Stomach smooth muscle (tissue), 2 donors: ENCODE results near the gene FOXK1.

ENCODE experiments used
- H3K27ac ChIP-seq: one replicate; pipeline ENCODE4 v1.7.0; 2013; ENCODE audit warnings: mild to moderate bottlenecking, low read length, inconsistent platforms
- H3K27me3 ChIP-seq, 2 donors: one replicate each; pipeline ENCODE4 v1.7.0; 2013; ENCODE audit warnings: low read length in 2 of 2; ENCODE audit not compliant: insufficient read depth in 2 of 2, control insufficient read depth in 1 of 2
- H3K36me3 ChIP-seq, 2 donors: one replicate each; pipeline ENCODE4 v1.7.0; 2013; ENCODE audit warnings: low read length in 2 of 2; ENCODE audit not compliant: control insufficient read depth in 2 of 2, insufficient read depth in 2 of 2
- H3K4me1 ChIP-seq: one replicate; pipeline ENCODE4 v1.7.0; 2013; ENCODE audit warnings: low read length; ENCODE audit not compliant: control insufficient read depth, insufficient read depth
- H3K4me3 ChIP-seq, 2 donors: one replicate each; pipeline ENCODE4 v1.7.0; 2013; ENCODE audit warnings: low read length in 2 of 2
- H3K9ac ChIP-seq, 2 donors: one replicate each; pipeline ENCODE4 v1.7.0; 2013; ENCODE audit warnings: low read length in 2 of 2, mild to moderate bottlenecking in 1 of 2
- H3K9me3 ChIP-seq, 2 donors: one replicate each; pipeline ENCODE4 v1.7.0; 2013; ENCODE audit warnings: low read length in 2 of 2; ENCODE audit not compliant: control insufficient read depth in 2 of 2
- donor health status: healthy.
- donor health status: Pancreatic carcinoma.

FOXK1 gene

GRCh38 chr7:4725014-4725849, 43.1 kb downstream of the FOXK1 start:
- peak overlapping the region; percentile 71 to 90 for H3K9ac ChIP-seq
- H3K4me3 ChIP-seq: peak overlapping the region; percentile 45 to 78
- no peaks in the 10 kb centered on the region for H3K9me3 ChIP-seq
- peak overlapping the region; percentile 98 for H3K27ac ChIP-seq
- H3K4me1 ChIP-seq: peaks cover 72% of the 10 kb centered on the region
- H3K27me3 ChIP-seq: no peaks in the 10 kb centered on the region
- H3K36me3 ChIP-seq: peaks cover 2 to 6% of the 10 kb centered on the region in 2 donors

DNA sequence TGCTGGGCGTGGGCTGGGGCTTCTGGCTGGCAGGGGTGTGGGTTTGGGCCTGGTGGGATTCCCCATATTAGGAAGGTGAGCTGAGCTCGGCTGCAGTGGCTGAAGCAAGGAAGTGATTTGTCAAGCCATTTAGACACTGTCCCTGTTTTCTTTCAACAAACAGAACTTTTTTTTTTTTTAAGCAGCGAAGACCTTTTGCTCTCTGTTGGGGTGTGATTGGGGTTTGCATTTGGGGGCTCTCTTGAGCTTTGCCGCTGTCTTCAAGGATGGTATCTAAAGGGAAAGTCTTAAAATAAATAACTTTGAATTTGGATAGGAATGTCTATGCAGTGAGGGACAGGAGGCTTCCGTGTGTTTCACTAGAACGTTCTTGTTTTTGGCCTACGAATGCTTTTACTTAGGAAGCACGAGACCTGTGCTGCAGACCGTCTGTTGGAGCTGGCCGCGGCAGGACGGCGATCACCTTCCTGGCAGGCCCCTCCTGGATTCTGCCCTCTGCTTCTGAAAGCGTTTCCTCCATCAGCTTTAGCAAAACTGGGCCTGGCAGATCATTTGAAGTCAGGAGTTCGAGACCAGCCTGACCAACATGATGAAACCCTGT, 43.9 kb downstream of the FOXK1 start:
- Histone ChIP-seq H3K9me3 (no peaks in the 10 kb centered on the region), H3K27ac (peak overlapping the region; percentile 98), H3K9ac (peak overlapping the region; percentile 71 to 90), H3K27me3 (no peaks in the 10 kb centered on the region), H3K36me3 (peaks cover 2 to 6% of the 10 kb centered on the region in 2 donors), H3K4me3 (peak overlapping the region; percentile 45 to 78), H3K4me1 (peaks cover 74% of the 10 kb centered on the region)

DNA sequence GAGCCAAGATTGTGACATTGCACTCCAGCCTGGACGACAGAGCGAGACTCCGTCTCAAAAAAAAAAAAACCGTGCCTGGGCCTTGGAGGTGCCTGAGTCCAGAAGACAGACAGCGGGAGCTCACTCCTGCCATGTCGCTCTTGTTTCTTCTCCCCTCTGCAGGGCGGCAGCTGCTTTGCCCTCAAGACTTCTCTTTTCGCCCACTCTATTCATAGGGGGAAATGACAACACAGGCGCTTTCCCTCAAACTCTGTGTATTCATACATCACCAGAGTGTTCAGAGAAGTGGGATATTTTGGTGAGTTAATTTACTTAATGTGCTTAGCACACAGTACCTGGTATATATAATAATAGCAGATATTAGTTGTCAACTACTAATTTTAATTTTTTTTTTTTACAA, 44.5 kb downstream of the FOXK1 start:
- peak overlapping the region; percentile 98 for H3K27ac ChIP-seq
- H3K4me3 ChIP-seq: peak overlapping the region in 1 of 2 donors; percentile 78
- no peaks in the 10 kb centered on the region for H3K27me3 ChIP-seq
- peak overlapping the region in 1 of 2 donors; percentile 71 for H3K9ac ChIP-seq
- H3K36me3 ChIP-seq: peaks cover 2 to 6% of the 10 kb centered on the region in 2 donors
- H3K9me3 ChIP-seq: no peaks in the 10 kb centered on the region
- H3K4me1 ChIP-seq: peaks cover 72% of the 10 kb centered on the region

- Histone ChIP-seq H3K27me3 (no peaks in the 10 kb centered on the region), H3K9ac (peak overlapping the region in 1 of 2 donors; percentile 29), H3K27ac (peak overlapping the region; percentile 70), H3K4me1 (peaks cover 67% of the 10 kb centered on the region), H3K4me3 (no peak overlapping the region), H3K36me3 (peaks cover 0 to 3% of the 10 kb centered on the region in 2 donors), H3K9me3 (no peaks in the 10 kb centered on the region)
Measured at GRCh38 chr7:4727914-4728705, 46.0 kb downstream of the FOXK1 start.

DNA sequence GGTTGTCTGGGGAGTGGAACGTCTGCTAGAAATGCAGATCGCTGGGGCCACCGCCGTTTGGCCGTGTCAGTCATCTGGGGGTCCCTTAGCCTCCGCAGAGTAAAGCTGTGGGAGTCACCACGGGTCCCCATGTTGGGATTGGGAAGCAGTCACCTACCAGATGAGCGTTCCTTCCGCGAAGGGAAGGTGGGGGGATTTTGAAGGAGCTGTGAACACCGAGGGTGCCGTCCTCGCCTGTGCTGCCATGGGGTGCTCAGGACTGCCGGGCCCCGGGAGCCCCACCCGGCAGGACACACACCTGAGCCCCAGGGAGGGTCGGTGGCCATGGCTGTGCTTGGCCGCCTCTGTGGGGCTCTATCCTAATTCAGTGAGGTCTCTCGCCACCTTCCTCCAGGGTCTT, 47.2 kb downstream of the FOXK1 start:
- Histone ChIP-seq H3K9ac (no peak overlapping the region), H3K4me3 (no peak overlapping the region), H3K9me3 (no peaks in the 10 kb centered on the region), H3K27ac (peak overlapping the region; percentile 70), H3K4me1 (peaks cover 55% of the 10 kb centered on the region), H3K27me3 (no peaks in the 10 kb centered on the region), H3K36me3 (peaks cover 5 to 6% of the 10 kb centered on the region in 2 donors)

- Histone ChIP-seq H3K9me3 (no peaks in the 10 kb centered on the region), H3K9ac (no peak overlapping the region), H3K4me3 (peak overlapping the region in 1 of 2 donors; percentile 22), H3K27ac (peak overlapping the region; percentile 60), H3K36me3 (peaks cover 5 to 6% of the 10 kb centered on the region in 2 donors), H3K4me1 (peaks cover 45% of the 10 kb centered on the region), H3K27me3 (no peaks in the 10 kb centered on the region)
Measured at GRCh38 chr7:4730276-4730675, 48.2 kb downstream of the FOXK1 start.

DNA sequence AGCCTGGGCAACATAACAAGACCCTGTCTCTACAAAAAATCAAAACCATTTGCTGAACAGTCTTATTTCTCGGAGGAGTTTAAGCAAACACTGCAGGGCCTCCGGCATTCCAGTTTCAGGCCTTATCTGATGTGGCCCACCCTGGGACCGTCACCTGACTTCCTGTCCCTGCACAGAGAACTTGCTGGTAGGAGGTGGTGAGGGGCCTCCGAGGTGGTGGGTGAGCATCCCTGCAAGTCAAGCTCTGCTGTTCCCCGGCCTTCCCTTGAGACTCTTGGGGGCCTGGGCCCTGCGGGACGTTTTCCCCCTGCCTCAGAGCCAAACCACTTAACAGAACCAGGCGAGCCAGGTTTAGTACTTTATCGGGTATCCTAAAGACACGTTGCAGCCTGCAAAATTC, 48.9 kb downstream of the FOXK1 start:
- H3K27me3 ChIP-seq: no peaks in the 10 kb centered on the region
- no peaks in the 10 kb centered on the region for H3K9me3 ChIP-seq

GRCh38 chr7:4731803-4732202, 49.7 kb downstream of the FOXK1 start:
- Histone ChIP-seq H3K36me3 (peaks cover 5 to 7% of the 10 kb centered on the region in 2 donors), H3K4me1 (peaks cover 31% of the 10 kb centered on the region), H3K27me3 (no peaks in the 10 kb centered on the region), H3K27ac (no peak overlapping the region), H3K4me3 (no peak overlapping the region), H3K9ac (no peak overlapping the region), H3K9me3 (no peaks in the 10 kb centered on the region)

More for the DNA sequence above, 48.9 kb downstream of the FOXK1 start:
- H3K4me3 ChIP-seq: no peak overlapping the region
- peaks cover 39% of the 10 kb centered on the region for H3K4me1 ChIP-seq
- no peak overlapping the region for H3K27ac ChIP-seq
- H3K36me3 ChIP-seq: peaks cover 5 to 7% of the 10 kb centered on the region in 2 donors
- H3K9ac ChIP-seq: no peak overlapping the region

DNA sequence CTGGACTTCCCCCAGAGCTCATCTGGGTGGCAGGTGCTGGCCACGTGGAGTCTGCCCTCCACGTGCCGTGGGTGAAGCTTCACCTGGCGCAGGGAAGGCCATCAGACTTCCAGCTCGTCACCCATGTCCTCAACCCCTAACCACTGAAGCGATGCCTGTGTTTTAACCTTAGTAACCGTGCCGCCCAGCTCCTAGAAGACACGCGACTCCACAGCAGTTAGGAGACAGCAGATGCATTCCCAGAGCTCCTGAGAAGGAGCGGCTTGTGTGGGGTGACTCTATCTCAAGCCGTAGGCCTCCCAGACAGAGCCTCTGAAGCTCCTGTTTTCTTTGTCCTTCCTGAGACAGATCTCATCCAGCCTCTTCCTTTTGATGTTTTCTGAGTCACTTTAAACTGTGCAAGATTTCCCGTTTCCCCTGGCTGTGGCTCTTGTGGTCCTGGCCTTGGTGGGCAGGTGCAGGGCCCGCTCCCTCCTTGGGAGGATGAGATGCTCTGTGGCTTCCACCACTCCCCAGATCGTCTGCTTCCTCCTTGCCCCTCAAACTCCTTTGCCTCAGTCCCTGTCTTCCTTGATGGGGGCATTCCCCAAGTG, 51.9 kb downstream of the FOXK1 start:
- Histone ChIP-seq H3K27ac (no peak overlapping the region), H3K9me3 (no peaks in the 10 kb centered on the region), H3K9ac (no peak overlapping the region), H3K27me3 (no peaks in the 10 kb centered on the region), H3K4me1 (peaks cover 28% of the 10 kb centered on the region), H3K4me3 (no peak overlapping the region), H3K36me3 (peaks cover 5 to 10% of the 10 kb centered on the region in 2 donors)

DNA sequence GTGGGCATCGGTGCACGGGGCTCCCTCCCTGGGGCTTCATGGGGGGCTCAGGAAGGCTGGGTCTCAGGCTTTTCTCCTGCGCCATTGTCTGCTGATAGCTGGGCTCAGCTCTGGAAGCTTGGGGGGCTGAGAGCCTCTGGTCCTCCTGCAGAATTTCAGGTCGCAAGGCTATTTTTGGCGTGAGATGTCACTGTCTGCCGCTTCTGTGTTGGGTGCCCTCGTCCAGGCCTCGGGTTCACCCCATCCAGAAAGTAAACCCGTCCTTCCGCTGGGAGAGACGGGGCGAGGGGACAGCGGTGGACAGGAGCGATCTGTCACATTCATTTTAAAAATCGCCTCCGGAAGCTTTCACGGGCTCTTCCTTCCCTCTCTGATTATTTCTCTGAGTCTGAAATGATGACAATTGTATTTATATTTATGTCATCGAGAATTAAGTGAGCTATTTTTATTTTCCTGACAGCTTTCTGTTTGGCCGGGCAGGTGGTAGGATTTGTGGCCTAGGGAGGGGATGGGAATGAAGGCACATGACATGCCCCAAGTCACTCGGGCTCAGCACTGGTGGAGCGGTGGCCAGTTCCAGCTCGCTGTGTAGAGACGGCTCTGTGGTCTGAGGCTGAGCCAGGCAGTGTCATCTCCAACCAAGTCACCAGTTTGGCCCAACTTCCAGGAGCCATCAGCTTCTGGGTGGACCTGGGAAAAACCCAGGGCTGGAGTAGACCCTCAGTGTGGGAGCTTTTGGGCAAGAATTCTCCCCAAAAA, 52.7 kb downstream of the FOXK1 start:
- H3K27me3 ChIP-seq: no peaks in the 10 kb centered on the region
- no peak overlapping the region for H3K4me3 ChIP-seq
- H3K9me3 ChIP-seq: no peaks in the 10 kb centered on the region
- peaks cover 29% of the 10 kb centered on the region for H3K4me1 ChIP-seq
- H3K27ac ChIP-seq: no peak overlapping the region
- H3K9ac ChIP-seq: no peak overlapping the region
- peaks cover 5 to 10% of the 10 kb centered on the region in 2 donors for H3K36me3 ChIP-seq
